Adipocyte (in vitro differentiated cells): ENCODE results near the gene ACTR5.
"Not testable (repeated sequence)": the region's sequence is repeated elsewhere in the genome, so short reads cannot be mapped to it uniquely, and the experiment has no call there.

Source experiments
- DNase-seq: peaks from one replicate; pipeline ENCODE4 v3.0.0-alpha.2; 2015; ENCODE audit warnings: low read depth
- H3K27me3 ChIP-seq: replicated peaks from 2 replicates; pipeline ENCODE4 v1.7.0; 2013; ENCODE audit warnings: mild to moderate bottlenecking, low read length, moderate library complexity; ENCODE audit not compliant: control insufficient read depth, insufficient read depth
- H3K36me3 ChIP-seq: 2 replicates; pipeline ENCODE4 v1.7.0; 2013; ENCODE audit warnings: low read length, mild to moderate bottlenecking, moderate library complexity; ENCODE audit not compliant: control insufficient read depth, insufficient read depth, severe bottlenecking
- H3K4me1 ChIP-seq: 2 replicates; pipeline ENCODE4 v1.7.0; 2013; ENCODE audit warnings: mild to moderate bottlenecking, low read length, moderate library complexity; ENCODE audit not compliant: control insufficient read depth, insufficient read depth
- H3K4me3 ChIP-seq: 2 replicates; pipeline ENCODE4 v1.7.0; 2013; ENCODE audit warnings: mild to moderate bottlenecking, low read length, moderate library complexity
- H3K9ac ChIP-seq: 2 replicates; pipeline ENCODE4 v1.7.0; 2013; ENCODE audit warnings: mild to moderate bottlenecking, low read length, moderate library complexity
- H3K9me3 ChIP-seq: 2 replicates; pipeline ENCODE4 v1.7.0; 2013; ENCODE audit warnings: mild to moderate bottlenecking, low read length, moderate library complexity; ENCODE audit not compliant: control insufficient read depth

ACTR5 gene

GRCh38 chr20:38794057-38794456 is 45.8 kb downstream of the ACTR5 start:
- not testable (repeated sequence) for H3K4me1 ChIP-seq, H3K9ac ChIP-seq, H3K4me3 ChIP-seq, H3K36me3 ChIP-seq, H3K9me3 ChIP-seq, DNase-seq
- H3K27me3 ChIP-seq, result peaks cover 14% of the 10 kb centered on the region

GRCh38 chr20:38798266-38798665 is 50.0 kb downstream of the ACTR5 start:
- no peak for DNase-seq
- Histone ChIP-seq H3K36me3 (no peaks in the 10 kb centered on the region), H3K27me3 (peaks cover 14% of the 10 kb centered on the region)

GRCh38 chr20:38799203-38799602 is 50.9 kb downstream of the ACTR5 start:
- H3K9ac ChIP-seq, result no peak overlapping the region
- peaks cover 8% of the 10 kb centered on the region for H3K9me3 ChIP-seq
- DNase-seq, result no peak
- H3K36me3 ChIP-seq, result no peaks in the 10 kb centered on the region
- no peaks in the 10 kb centered on the region for H3K4me1 ChIP-seq
- peaks cover 14% of the 10 kb centered on the region for H3K27me3 ChIP-seq
- no peak overlapping the region for H3K4me3 ChIP-seq

More at GRCh38 chr20:38798266-38798665, 50.0 kb downstream of the ACTR5 start:
- Histone ChIP-seq H3K9ac (no peak overlapping the region), H3K9me3 (peaks cover 8% of the 10 kb centered on the region), H3K4me1 (no peaks in the 10 kb centered on the region), H3K4me3 (no peak overlapping the region)

GRCh38 chr20:38800882-38801281 is 52.6 kb downstream of the ACTR5 start:
- H3K4me1 ChIP-seq, result no peaks in the 10 kb centered on the region
- no peak overlapping the region for H3K9ac ChIP-seq
- DNase-seq, result no peak
- H3K27me3 ChIP-seq, result peaks cover 15% of the 10 kb centered on the region
- no peak overlapping the region for H3K4me3 ChIP-seq
- H3K36me3 ChIP-seq, result no peaks in the 10 kb centered on the region
- peaks cover 8% of the 10 kb centered on the region for H3K9me3 ChIP-seq

GRCh38 chr20:38804221-38804620 is 56.0 kb downstream of the ACTR5 start:
- no peaks in the 10 kb centered on the region for H3K9me3 ChIP-seq
- no peaks in the 10 kb centered on the region for H3K4me1 ChIP-seq
- no peak overlapping the region for H3K4me3 ChIP-seq
- no peak for DNase-seq
- peaks cover 26% of the 10 kb centered on the region for H3K27me3 ChIP-seq
- no peak overlapping the region for H3K9ac ChIP-seq
- no peaks in the 10 kb centered on the region for H3K36me3 ChIP-seq

- Histone ChIP-seq H3K27me3 (peaks cover 32% of the 10 kb centered on the region), H3K9me3 (no peaks in the 10 kb centered on the region), H3K4me3 (peak overlapping the region; percentile 58), H3K4me1 (no peaks in the 10 kb centered on the region), H3K36me3 (no peaks in the 10 kb centered on the region), H3K9ac (no peak overlapping the region)
- no peak for DNase-seq
Observed at GRCh38 chr20:38804682-38805501, 56.6 kb downstream of the ACTR5 start.

GRCh38 chr20:38805502-38805957 is 57.3 kb downstream of the ACTR5 start, which contains the start of gene PPP1R16B:
Gene PPP1R16B, plus strand, starts transcription at chr20:38805697. Its CDS starts 30,229 bp downstream, at chr20:38835926.
- peaks cover 38% of the 10 kb centered on the region for H3K27me3 ChIP-seq
- no peaks in the 10 kb centered on the region for H3K9me3 ChIP-seq
- no peaks in the 10 kb centered on the region for H3K4me1 ChIP-seq
- peak within 1 kb of the TSS; percentile 58 for H3K4me3 ChIP-seq
- peak; percentile 48 for DNase-seq
- H3K36me3 ChIP-seq, result no peaks in the 10 kb centered on the region
- no peak within 1 kb of the TSS for H3K9ac ChIP-seq

GRCh38 chr20:38805958-38806854 is 57.9 kb downstream of the ACTR5 start:
- Histone ChIP-seq H3K4me3 (peak overlapping the region; percentile 58), H3K9me3 (no peaks in the 10 kb centered on the region), H3K4me1 (no peaks in the 10 kb centered on the region), H3K27me3 (peaks cover 45% of the 10 kb centered on the region), H3K36me3 (no peaks in the 10 kb centered on the region), H3K9ac (no peak overlapping the region)
- DNase-seq, result peak; percentile 12

GRCh38 chr20:38806855-38807655 is 58.8 kb downstream of the ACTR5 start:
- H3K4me1 ChIP-seq, result peaks cover 5% of the 10 kb centered on the region
- H3K4me3 ChIP-seq, result no peak overlapping the region
- DNase-seq, result no peak
- H3K9ac ChIP-seq, result no peak overlapping the region
- H3K9me3 ChIP-seq, result no peaks in the 10 kb centered on the region
- peaks cover 48% of the 10 kb centered on the region for H3K27me3 ChIP-seq
- no peaks in the 10 kb centered on the region for H3K36me3 ChIP-seq

- no peak for DNase-seq
- peaks cover 62% of the 10 kb centered on the region for H3K27me3 ChIP-seq
Observed at GRCh38 chr20:38809942-38810341, 61.7 kb downstream of the ACTR5 start.

More at GRCh38 chr20:38809942-38810341, 61.7 kb downstream of the ACTR5 start:
- Histone ChIP-seq H3K4me3 (no peak overlapping the region), H3K9ac (no peak overlapping the region), H3K9me3 (no peaks in the 10 kb centered on the region), H3K36me3 (no peaks in the 10 kb centered on the region), H3K4me1 (peaks cover 5% of the 10 kb centered on the region)
